ENCODE results near the gene INPP5A. TPM values are rescaled to one million over a fixed set of nuclear protein-coding genes. Genes with fewer than 3 reads are reported as not detected.

INPP5A gene
- total and polyA plus RNA-seq, 2 donors (not counting 1 experiment from before 2014, with no cell fraction given): 9.3 to 87.8 TPM

GRCh38 chr10:132745511-132745910 is 207.9 kb downstream of the INPP5A start:
- H3K4me3 ChIP-seq (ENCODE audit: control extremely low read depth in 1 of 5, extremely low read depth in 1 of 5, insufficient read depth in 1 of 5, low read depth in 2 of 5, low read length in 4 of 5): no peak overlapping the region
- H3K9me3 ChIP-seq (ENCODE audit: control extremely low read depth in 1 of 3, control insufficient read depth in 2 of 3, insufficient read depth in 1 of 3, low read length in 2 of 3): no peaks in the 10 kb centered on the region
- POLR2A ChIA-PET: no interaction called here
- H3K79me2 ChIP-seq (ENCODE audit: control insufficient read depth, insufficient read depth, low read length): no peaks in the 10 kb centered on the region
- H3K36me3 ChIP-seq (replicated peaks in 1 of 2; ENCODE audit: control extremely low read depth in 1 of 2, control insufficient read depth in 1 of 2, extremely low read depth in 1 of 2, insufficient read depth in 2 of 2, low read length in 1 of 2): peaks cover 0 to 2% of the 10 kb centered on the region in 2 experiments
- H2AFZ ChIP-seq (ENCODE audit: insufficient read depth, low read depth, low read length, poor library complexity, severe bottlenecking): no peak overlapping the region
- TF ChIP-seq CTCF (IDR thresholded peaks at IDR 0.05) (no peak), EZH2 (IDR thresholded peaks at IDR 0.05; ENCODE audit: borderline replicate concordance, insufficient read depth, low read depth, low read length, poor library complexity, severe bottlenecking) (no peak)
- DNase-seq (no peak), ATAC-seq (ENCODE audit: low read depth) (no peak)
- no peaks in the 10 kb centered on the region for H3K4me1 ChIP-seq (ENCODE audit: control insufficient read depth in 2 of 2, insufficient read depth in 2 of 2, low read length in 2 of 2)
- H3K4me1 Mint-ChIP-seq: no peaks in the 10 kb centered on the region
- H3K9me3 Mint-ChIP-seq (ENCODE audit: insufficient read depth): no peaks in the 10 kb centered on the region
- no peak overlapping the region for H3K9ac ChIP-seq (ENCODE audit: low read length)
- H3K27me3 Mint-ChIP-seq: no peaks in the 10 kb centered on the region
- peaks cover 38% of the 10 kb centered on the region for H4K20me1 ChIP-seq (ENCODE audit: control insufficient read depth, insufficient read depth, low read length, poor library complexity, severe bottlenecking)
- no peaks in the 10 kb centered on the region for H3K27me3 ChIP-seq (replicated peaks in 1 of 4; ENCODE audit: control extremely low read depth in 1 of 4, control insufficient read depth in 3 of 4, insufficient read depth in 4 of 4, low read length in 3 of 4)
- no peak overlapping the region for H3K27ac ChIP-seq (ENCODE audit: low read length in 2 of 2)
- H3K4me2 ChIP-seq (replicated peaks; ENCODE audit: low read depth, low read length, poor library complexity, severe bottlenecking): no peak overlapping the region
- intact Hi-C loops (cut with micrococcal nuclease): no loop called here
- H3K27ac Mint-ChIP-seq: no peak overlapping the region
- no peak overlapping the region for H3K4me3 Mint-ChIP-seq
- over 99% methylated on average over 16 of the region's 17 CpGs for WGBS (ENCODE audit: insufficient coverage)
- CTCF ChIA-PET: no interaction called here

- DNase-seq (no peak), ATAC-seq (ENCODE audit: low read depth) (no peak)
- 96% methylated on average over 13 of the region's 13 CpGs for WGBS (ENCODE audit: insufficient coverage)
- no peaks in the 10 kb centered on the region for H3K9me3 Mint-ChIP-seq (ENCODE audit: insufficient read depth)
- H4K20me1 ChIP-seq (ENCODE audit: control insufficient read depth, insufficient read depth, low read length, poor library complexity, severe bottlenecking): peaks cover 40% of the 10 kb centered on the region
- H3K4me2 ChIP-seq (replicated peaks; ENCODE audit: low read depth, low read length, poor library complexity, severe bottlenecking): no peak overlapping the region
- H3K36me3 ChIP-seq (replicated peaks in 1 of 2; ENCODE audit: control extremely low read depth in 1 of 2, control insufficient read depth in 1 of 2, extremely low read depth in 1 of 2, insufficient read depth in 2 of 2, low read length in 1 of 2): peaks cover 0 to 6% of the 10 kb centered on the region in 2 experiments
- peaks cover 0 to 4% (median 0%) of the 10 kb centered on the region in 3 donors for H3K9me3 ChIP-seq (ENCODE audit: control extremely low read depth in 1 of 3, control insufficient read depth in 2 of 3, insufficient read depth in 1 of 3, low read length in 2 of 3)
- ChIA-PET CTCF (no interaction called here), POLR2A (no interaction called here)
- no peak overlapping the region for H3K4me3 ChIP-seq (ENCODE audit: control extremely low read depth in 1 of 5, extremely low read depth in 1 of 5, insufficient read depth in 1 of 5, low read depth in 2 of 5, low read length in 4 of 5)
- H3K27ac Mint-ChIP-seq: no peak overlapping the region
- H3K4me1 ChIP-seq (ENCODE audit: control insufficient read depth in 2 of 2, insufficient read depth in 2 of 2, low read length in 2 of 2): no peaks in the 10 kb centered on the region
- H3K27me3 ChIP-seq (replicated peaks in 1 of 4; ENCODE audit: control extremely low read depth in 1 of 4, control insufficient read depth in 3 of 4, insufficient read depth in 4 of 4, low read length in 3 of 4): no peaks in the 10 kb centered on the region
- no peak for TF ChIP-seq CTCF (IDR thresholded peaks at IDR 0.05)
- no peak for TF ChIP-seq EZH2 (IDR thresholded peaks at IDR 0.05; ENCODE audit: borderline replicate concordance, insufficient read depth, low read depth, low read length, poor library complexity, severe bottlenecking)
- intact Hi-C loops (cut with micrococcal nuclease): no loop called here
- H3K79me2 ChIP-seq (ENCODE audit: control insufficient read depth, insufficient read depth, low read length): no peaks in the 10 kb centered on the region
- no peaks in the 10 kb centered on the region for H3K4me1 Mint-ChIP-seq
- no peak overlapping the region for H3K9ac ChIP-seq (ENCODE audit: low read length)
- no peak overlapping the region for H2AFZ ChIP-seq (ENCODE audit: insufficient read depth, low read depth, low read length, poor library complexity, severe bottlenecking)
- no peak overlapping the region for H3K4me3 Mint-ChIP-seq
- no peak overlapping the region for H3K27ac ChIP-seq (ENCODE audit: low read length in 2 of 2)
- H3K27me3 Mint-ChIP-seq: no peaks in the 10 kb centered on the region
Observed at GRCh38 chr10:132745971-132746370, 208.4 kb downstream of the INPP5A start.
